GM19099 (cell line): ENCODE measurements around the gene SLC22A23.

ENCODE experiments used
- POLR2A ChIP-seq: IDR thresholded peaks from 3 replicates; pipeline ENCODE4 v1.6.1; 2011; ENCODE audit warnings: low read depth; ENCODE audit not compliant: insufficient read length; ENCODE audit errors: extremely low read depth

Gene SLC22A23

DNA sequence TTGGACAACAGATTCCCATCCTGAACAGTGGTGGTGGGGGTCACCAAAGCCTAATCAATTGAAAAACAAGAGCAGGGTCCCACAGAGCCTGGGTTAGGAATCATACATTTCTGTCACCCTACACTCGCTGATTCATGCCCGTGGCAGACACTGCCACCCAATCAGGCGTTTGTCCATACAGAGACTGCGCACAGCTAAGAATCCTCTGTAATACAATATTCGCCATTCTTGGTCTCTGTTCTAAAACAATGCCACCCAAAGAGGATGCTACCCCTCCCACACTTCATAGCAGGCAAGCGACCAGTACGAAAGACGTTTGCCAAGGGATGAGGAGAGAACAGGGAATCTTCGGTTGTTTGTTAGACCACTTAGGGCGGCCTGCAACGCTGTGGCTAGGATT lies 28.1 kb upstream of the SLC22A23 start:
- TF ChIP-seq POLR2A = no peak

DNA sequence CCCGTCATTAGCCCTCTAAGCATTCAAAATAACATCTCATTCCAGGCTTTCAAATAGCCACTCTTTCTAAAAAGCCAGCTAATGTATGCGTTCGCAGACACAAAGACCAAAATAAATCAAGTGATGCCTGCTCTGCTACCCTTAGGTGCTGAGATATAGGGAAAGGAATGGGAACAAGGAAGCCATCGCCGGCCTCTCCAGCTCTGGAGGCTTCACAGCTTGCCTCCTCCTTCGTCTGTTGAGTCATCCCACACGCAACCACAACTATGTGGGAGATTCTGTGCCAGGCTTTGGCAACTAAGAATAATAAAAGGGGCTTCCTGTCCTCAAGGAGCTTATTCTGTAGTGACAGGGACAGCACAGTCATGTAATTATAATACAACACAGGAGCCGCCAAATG lies 27.3 kb upstream of the SLC22A23 start:
- no peak for TF ChIP-seq POLR2A

DNA sequence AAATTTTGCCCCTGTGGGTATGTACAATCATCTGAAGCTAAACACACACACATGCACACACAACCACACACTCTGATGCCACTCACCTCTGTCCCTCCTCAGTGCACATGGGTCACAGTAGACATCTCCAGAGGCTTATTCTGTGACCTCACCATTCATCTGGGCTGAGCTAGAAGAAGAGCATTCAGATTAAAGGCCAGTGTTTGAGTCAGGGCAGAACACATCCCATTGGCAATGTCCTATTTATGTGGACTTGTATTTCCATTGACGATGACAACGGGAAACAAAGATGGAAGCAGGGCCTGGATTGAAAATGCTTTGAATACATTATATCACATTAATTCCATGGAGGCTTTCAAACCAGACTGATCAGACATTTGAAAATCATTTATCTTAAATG lies 26.8 kb upstream of the SLC22A23 start:
- no peak for TF ChIP-seq POLR2A

DNA sequence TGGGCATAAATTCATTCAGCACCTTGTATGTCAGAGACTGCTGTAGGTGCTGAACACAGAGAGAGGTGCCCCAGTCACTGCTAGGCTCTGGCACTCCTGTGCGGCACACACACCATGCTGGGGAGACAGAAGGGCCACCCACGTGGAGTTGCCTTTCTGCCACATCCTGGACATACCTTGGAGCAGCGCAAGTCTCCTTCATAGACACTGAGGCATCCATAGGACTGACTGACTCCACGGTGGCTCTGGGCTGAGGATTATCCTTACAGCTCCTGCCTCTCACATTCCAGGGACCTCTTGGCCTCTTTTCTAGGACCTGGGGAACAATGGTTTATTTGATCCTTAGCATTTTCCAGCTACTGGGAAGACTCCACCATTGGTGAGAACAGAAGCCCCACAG lies 26.0 kb upstream of the SLC22A23 start:
- no peak for TF ChIP-seq POLR2A

DNA sequence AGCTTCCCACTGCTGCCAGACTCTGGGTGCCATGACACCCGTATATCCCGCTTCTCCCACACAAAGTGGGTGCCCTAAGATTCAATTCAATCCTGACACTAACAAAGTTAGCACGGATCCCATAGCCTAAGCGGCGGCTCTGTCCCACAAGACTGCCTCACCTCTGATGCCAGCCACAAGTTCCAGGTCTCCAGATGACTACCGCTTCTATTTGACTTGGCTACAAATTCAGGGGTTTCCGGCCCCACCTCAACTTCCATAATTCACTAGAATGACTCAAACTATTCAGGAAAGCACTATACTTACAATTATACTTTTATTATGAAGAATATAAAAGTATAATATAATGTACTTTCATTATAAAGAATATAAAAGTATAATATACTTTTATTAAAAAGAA lies 24.8 kb upstream of the SLC22A23 start:
- TF ChIP-seq POLR2A = no peak

DNA sequence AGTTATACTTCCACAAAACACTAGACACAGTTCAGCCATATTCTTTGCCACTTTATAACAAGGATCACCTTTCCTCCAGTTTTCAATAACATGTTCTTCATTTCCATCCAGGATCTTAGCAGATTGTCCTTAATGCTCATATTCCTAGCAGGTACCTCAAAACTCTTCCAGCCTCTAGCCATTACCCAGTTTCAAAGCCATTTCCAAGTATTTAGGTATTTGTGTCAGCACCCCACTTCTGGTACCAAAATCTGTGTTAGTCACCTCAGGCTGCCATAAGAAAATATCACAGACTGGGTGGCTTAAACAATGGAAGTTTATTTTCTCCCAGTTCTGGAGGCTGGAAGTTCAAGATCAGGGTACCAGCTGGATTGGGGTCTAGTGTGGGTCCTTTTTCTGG lies 23.2 kb upstream of the SLC22A23 start:
- TF ChIP-seq POLR2A = no peak

DNA sequence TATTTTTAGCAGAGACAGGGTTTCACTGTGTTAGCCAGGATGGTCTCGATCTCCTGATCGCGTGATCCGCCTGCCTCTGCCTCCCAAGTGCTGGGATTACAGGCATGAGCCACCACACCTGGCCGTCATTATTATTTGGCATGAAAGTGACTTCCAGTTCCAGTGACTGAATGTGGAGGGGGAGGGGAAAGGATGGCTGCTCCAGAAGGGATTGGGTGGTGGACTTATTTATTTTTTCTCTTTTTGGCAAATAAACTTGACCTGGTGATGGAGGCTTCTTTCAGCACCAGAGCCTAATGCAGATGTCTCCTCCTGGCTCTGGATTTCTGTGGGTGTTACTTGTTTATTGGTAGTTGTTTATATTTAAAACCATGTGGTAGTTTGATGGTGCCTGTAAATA lies 16.9 kb upstream of the SLC22A23 start:
- TF ChIP-seq POLR2A = no peak

DNA sequence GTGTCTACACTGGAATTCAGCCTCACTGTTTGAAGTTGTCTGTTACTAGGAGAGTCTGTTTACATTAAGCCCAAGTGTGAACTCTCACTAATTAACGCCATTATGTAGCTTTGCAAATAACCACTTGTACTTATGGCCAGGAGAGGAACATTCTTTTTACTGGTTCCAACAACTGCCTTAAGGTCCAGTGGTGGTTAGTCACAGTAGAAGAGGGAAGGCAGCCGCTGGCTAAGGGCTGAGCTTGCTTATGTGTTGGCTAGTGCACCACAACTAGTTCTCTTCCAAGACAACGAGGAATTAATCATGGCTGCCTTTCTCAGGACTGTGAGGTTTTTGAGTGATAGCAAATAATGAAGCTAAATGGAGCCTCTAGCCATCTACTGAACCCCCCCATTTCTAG lies 14.9 kb upstream of the SLC22A23 start:
- no peak for TF ChIP-seq POLR2A

DNA sequence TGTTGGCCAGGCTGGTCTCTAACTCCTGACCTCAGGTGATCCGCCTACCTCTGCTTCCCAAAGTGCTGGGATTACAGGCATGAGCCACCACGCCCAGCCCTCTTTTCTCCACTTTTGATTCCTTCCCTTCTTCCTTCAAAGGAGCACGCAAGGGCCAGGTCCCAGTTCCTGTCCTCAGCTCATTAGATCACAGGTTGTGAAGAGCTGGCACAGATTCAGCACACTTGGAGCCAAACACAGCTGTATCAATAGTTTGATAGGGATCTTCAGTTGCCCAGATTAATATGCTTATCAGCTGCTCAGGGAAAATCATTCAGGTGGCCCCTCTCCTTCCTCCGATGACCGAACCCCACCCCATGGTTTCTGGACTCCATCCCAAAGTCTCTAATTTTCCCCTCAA lies 14.4 kb upstream of the SLC22A23 start:
- TF ChIP-seq POLR2A = no peak

DNA sequence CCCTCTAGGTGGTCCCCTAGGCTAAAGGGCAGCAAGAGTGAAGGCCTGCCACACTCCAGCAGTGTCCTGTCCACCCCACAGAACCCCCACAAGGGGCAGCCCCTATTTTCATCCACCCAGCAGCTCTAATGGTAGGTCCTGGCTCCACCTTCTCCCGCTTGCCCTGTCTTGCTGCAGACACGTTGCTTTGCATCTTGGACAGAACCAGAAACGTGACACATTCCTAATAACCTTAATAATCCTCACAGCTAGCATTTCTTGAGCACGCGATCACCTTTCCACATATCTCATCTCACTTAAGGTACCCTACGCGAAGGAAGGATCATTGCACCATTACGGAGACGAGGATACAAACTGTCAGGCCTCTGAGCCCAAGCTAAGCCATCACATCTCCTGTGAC lies 11.7 kb upstream of the SLC22A23 start:
- TF ChIP-seq POLR2A = no peak

DNA sequence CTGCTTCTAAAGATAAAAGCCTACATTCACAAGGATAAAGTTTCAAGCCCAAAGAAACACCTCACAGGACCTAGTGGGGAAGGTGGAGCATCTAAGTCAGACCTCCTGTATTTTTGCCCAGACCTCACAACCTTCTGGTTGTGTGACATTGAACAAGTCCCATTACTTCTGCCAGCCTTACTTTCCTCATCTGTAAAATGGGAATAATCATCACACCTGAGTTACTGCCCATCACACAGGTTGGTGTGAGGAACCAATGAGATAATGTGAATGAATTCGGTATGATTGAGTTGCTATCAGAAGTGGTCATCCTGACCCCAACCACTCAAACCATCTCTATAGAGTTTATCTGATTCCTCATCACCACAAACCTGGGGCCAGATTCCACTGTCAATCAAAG lies 11.1 kb upstream of the SLC22A23 start:
- no peak for TF ChIP-seq POLR2A

DNA sequence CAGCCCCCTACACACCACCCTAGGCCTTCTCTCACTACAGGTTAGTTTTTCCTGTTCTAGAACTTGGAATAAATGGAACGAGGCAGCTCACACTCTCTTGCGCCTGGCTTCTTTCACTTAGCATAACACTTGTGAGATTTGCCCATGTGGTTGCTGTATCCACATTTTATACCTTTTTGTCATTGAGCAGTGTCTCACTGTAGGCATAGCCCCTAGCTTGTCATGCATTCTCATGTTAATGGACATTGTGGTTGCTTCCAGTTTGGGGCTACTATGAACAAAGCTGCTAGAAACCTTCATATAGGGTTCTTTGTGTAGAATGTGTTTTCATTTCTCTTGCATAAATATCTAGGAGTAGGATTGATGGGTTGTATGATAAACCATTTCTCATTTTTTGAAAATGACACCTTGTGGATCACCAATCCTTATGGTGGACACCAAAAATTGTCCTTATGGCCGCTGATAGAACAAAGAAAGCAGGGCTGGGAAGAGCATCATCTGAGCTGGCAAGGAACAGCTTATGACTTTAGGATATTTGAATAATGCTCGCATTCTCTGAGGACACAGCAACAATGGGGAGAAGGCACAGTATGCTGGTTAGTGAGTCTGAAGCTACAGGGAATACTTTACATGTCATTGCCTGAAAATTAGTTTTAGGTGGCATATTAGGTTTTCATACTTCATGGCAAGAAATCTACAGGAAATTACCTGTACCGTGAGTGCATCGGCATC lies 9.8 kb upstream of the SLC22A23 start:
- no peak for TF ChIP-seq POLR2A

DNA sequence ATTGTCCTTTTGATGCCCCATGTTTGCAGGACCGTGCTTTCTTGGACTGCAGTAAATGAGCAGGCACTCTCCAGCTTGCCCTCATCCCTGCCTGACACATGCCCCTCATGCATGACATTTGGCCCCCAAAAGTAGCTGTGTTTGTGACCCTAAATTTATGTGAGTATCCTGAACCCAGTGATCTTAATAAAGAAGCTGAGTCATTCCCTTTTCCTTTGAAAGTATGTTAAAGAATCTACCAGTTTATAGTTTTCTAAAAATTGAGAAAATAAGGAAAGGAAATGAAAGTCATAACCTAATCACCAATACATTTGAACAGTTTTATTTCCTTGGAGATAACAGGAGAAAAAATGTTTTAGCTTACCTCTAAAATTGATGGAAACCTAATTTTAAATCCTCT lies 3.4 kb upstream of the SLC22A23 start:
- no peak for TF ChIP-seq POLR2A

DNA sequence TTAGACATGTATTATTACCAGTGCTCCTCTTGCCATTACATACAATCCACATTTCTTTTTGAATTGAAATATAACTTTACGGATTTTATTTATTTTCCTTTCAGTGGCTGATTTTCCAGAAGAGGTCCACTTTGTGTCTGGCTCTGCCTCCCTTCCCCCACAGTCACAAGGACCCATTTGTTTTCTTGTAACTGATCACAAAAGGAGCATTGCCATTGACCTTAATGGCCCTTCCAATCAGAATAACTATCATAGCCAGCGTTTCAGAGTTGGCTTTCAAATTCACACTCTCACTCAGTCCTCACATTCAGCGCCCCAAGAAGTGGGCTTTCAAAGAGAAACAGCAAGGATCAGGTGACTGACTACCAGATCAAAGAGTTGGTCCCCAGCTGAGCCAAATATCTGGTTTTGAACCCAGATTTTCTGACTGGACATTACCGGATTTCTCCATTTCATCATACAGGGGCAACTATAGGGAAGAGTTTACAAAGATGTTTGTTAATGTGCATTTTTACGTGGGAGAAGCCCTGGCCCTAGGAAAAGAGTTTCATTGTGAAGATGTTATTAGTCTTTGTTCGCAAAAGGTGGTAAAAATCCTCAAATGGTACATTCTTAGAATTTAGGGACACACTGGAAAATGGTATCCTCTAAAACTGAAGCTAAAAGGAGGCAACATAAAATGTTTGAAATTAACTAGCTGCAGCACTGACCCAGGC lies 2.0 kb upstream of the SLC22A23 start:
- no peak for TF ChIP-seq POLR2A

DNA sequence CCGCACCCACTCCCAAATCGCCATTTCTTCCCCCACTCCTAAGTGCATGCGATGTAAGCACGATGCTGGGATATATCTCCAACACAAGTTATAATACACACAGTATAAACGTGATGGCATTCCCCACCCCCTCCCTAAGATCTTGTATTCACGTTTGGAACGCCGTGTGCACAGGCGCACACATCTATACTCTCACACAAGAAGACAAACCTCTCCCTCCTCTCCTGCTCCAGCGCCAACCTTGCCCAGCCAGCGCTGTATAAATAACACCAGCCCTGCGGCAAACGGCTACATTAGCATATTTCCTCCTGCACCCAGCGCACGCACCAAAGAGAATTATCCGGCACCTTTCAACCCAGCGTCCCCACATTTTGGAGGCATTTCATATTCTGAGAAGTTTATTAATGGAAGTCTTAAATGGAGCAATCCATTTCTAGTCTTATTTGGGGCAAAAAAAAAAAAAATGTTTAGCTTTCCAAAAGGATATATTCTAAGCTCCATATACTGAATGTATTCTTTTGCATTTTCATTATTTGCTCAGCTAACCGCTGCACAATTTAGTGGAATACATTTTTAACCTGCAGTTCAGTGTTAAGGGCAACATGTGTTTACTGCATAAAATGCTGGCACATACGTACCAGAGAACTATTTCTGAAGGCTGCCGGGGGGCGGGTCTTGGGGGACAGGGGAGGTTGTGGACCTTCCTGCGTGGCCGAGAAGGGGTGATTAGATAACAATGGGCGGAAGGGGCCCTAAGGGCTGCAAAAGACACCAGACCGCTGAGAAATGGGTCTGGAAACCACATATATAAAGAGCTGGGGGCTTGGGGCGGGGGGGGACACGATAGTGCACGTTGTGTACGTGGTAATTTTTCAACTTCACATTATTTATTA lies 1.1 kb upstream of the SLC22A23 start:
- no peak for TF ChIP-seq POLR2A
